SU-DHL-6 (cell line): ENCODE results near the gene POLR3GL.

Source experiments
- CTCF ChIP-seq: fragments of 200-600 bp; sonication (generic); IDR thresholded peaks from one replicate; pipeline ENCODE4 v1.5.1; 2017; ENCODE audit warnings: antibody characterized with exemption, mild to moderate bottlenecking, low read length, moderate library complexity; ENCODE audit not compliant: insufficient read depth, poor library complexity, severe bottlenecking
- EZH2phosphoT487 ChIP-seq: fragments of 200-600 bp; sonication (generic), shearing (Covaris generic); conservative IDR thresholded peaks from 2 replicates; pipeline ENCODE4 v1.6.1; 2018; ENCODE audit warnings: mild to moderate bottlenecking, antibody characterized with exemption, low read length, moderate library complexity, mixed read lengths

GRCh38 chr1:145988773-145989172 is 24.3 kb downstream of the POLR3GL start:
- TF ChIP-seq CTCF (no peak), EZH2phosphoT487 (no peak)
